Endothelial cell of coronary artery (primary cell): ENCODE results near the gene ATL3. TPM values are rescaled to one million over a fixed set of nuclear protein-coding genes. Genes with fewer than 3 reads are reported as not detected.

Source experiments
- total RNA-seq: library from RNA; depleted of rRNA; stranded (reverse); fragments of >200 nt; gene quantifications from 2 replicates; pipeline ENCODE4 v1.2.3, GENCODE V29; 2014

Gene ATL3, protein sequence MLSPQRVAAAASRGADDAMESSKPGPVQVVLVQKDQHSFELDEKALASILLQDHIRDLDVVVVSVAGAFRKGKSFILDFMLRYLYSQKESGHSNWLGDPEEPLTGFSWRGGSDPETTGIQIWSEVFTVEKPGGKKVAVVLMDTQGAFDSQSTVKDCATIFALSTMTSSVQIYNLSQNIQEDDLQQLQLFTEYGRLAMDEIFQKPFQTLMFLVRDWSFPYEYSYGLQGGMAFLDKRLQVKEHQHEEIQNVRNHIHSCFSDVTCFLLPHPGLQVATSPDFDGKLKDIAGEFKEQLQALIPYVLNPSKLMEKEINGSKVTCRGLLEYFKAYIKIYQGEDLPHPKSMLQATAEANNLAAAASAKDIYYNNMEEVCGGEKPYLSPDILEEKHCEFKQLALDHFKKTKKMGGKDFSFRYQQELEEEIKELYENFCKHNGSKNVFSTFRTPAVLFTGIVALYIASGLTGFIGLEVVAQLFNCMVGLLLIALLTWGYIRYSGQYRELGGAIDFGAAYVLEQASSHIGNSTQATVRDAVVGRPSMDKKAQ
- total RNA-seq = 86.0 and 93.2 TPM in 2 replicates

GRCh38 chr11:63671322-63672155, at the start of gene ATL3:
Gene ATL3, minus strand, starts transcription at chr11:63671376. Its CDS starts 41 bp downstream, at chr11:63671335.

GRCh38 chr11:63681321-63682065, 10.3 kb upstream of the ATL3 start, which contains the start of gene RTN3:
Gene RTN3, plus strand, starts transcription at chr11:63681500. Its CDS starts 137 bp downstream, at chr11:63681637.

DNA sequence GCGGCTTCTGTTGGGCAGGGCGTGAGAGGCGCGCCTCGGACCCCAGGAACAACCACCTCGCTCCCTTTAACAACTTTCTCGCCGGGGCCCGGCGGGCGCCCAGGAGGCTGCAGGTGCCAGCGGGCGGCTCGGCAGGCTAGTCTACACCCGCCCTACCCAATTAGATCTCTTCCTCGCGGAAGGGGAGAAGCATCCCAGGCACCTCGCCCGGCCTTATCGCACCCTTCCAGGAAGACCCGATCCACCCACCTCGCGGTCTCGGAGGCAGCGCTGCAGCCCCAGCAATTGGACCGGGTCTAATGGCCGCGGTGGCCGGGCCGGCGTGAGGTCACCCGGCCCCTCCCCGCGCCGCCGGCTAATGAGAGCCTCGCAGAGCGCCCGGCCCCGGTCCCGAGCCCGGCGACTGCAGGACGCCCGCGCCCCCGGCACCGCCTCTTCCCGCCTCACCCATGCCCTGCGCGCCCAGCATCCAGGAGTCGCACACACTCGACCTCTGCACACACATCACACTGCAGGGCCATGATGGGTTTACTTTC, 57.0 kb downstream of the ATL3 start, which contains the start of gene PLAAT3:
Gene PLAAT3, minus strand, starts transcription at position 298 of the 536 bp plus-strand sequence. CDS start 419 bp downstream, outside the sequence.

Other genes with a start within 250 kb of the ATL3 start
- not detected in 2 replicates for gene PLAAT5, start 180.2 kb downstream of the ATL3 start, total RNA-seq
- gene LGALS12, start 165.3 kb downstream of the ATL3 start, total RNA-seq = not detected in 2 replicates
- gene PLAAT4, start 134.6 kb downstream of the ATL3 start, total RNA-seq = 0.81 and 2.9 TPM in 2 replicates
- not detected in 2 replicates for gene PLAAT2, start 108.0 kb downstream of the ATL3 start, total RNA-seq
- 22.5 and 51.3 TPM in 2 replicates for gene PLAAT3, start 56.9 kb downstream of the ATL3 start, total RNA-seq
- 31.1 and 44.2 TPM in 2 replicates for gene RTN3, start 10.1 kb upstream of the ATL3 start, total RNA-seq
- 16.4 and 21.8 TPM in 2 replicates for gene ZFTA, start 97.4 kb upstream of the ATL3 start, total RNA-seq
- 15.2 and 17.0 TPM in 2 replicates for gene SPINDOC, start 142.1 kb upstream of the ATL3 start, total RNA-seq
- gene MARK2, start 167.7 kb upstream of the ATL3 start, total RNA-seq = 10.2 and 12.0 TPM in 2 replicates
- 0.36 and 0.47 TPM in 2 replicates for gene RCOR2, start 245.8 kb upstream of the ATL3 start, total RNA-seq